OCI-LY1 (cell line): ENCODE measurements around the gene AGMO.

ENCODE experiments used
- H2AFZ ChIP-seq: fragments of 200-600 bp; sonication (generic), shearing (Covaris generic); 2 replicates; pipeline ENCODE4 v1.6.0; 2014; ENCODE audit warnings: antibody characterized with exemption, mild to moderate bottlenecking, low read length
- H3F3A ChIP-seq: fragments of 200-600 bp; sonication (generic), shearing (Covaris generic); 2 replicates; pipeline ENCODE4 v1.6.0; 2014; ENCODE audit warnings: mild to moderate bottlenecking, antibody characterized with exemption, low read length, moderate library complexity; ENCODE audit not compliant: insufficient read depth
- H3K27ac ChIP-seq: fragments of 200-600 bp; sonication (generic); 2 replicates; pipeline ENCODE4 v1.5.1; 2014; ENCODE audit warnings: low read length, mixed run types, mild to moderate bottlenecking, low read depth; ENCODE audit not compliant: poor library complexity, severe bottlenecking
- H3K27me3 ChIP-seq: fragments of 200-600 bp; sonication (generic); 2 replicates; pipeline ENCODE4 v1.6.0; 2014; ENCODE audit warnings: antibody characterized with exemption, mild to moderate bottlenecking, low read length, moderate library complexity; ENCODE audit not compliant: insufficient read depth
- H3K36me3 ChIP-seq: fragments of 200-600 bp; sonication (generic); 2 replicates; pipeline ENCODE4 v1.6.1; 2014; ENCODE audit warnings: mild to moderate bottlenecking, antibody characterized with exemption, low read length, moderate library complexity, mixed read lengths; ENCODE audit not compliant: insufficient read depth
- H3K4me1 ChIP-seq: fragments of 200-600 bp; sonication (generic); 2 replicates; pipeline ENCODE4 v1.5.1; 2014; ENCODE audit warnings: mild to moderate bottlenecking, low read length, moderate library complexity; ENCODE audit not compliant: insufficient read depth, severe bottlenecking
- H3K4me2 ChIP-seq: fragments of 200-600 bp; sonication (generic), shearing (Covaris generic); 2 replicates; pipeline ENCODE4 v1.6.1; 2014; ENCODE audit warnings: low read length
- H3K4me3 ChIP-seq: fragments of 200-600 bp; sonication (generic); 2 replicates; pipeline ENCODE4 v1.5.1; 2014; ENCODE audit warnings: low read length, low read depth, mild to moderate bottlenecking, mixed read lengths; ENCODE audit not compliant: poor library complexity, severe bottlenecking
- H3K79me2 ChIP-seq: fragments of 200-600 bp; shearing (Covaris generic); 2 replicates; pipeline ENCODE4 v1.6.1; 2016; ENCODE audit warnings: mixed run types, low read length, mixed read lengths; ENCODE audit not compliant: insufficient read depth
- H3K9ac ChIP-seq: fragments of 200-600 bp; sonication (generic), shearing (Covaris generic); 2 replicates; pipeline ENCODE4 v1.6.1; 2014; ENCODE audit warnings: mild to moderate bottlenecking, low read length, mixed read lengths
- H3K9me2 ChIP-seq: fragments of 200-600 bp; sonication (generic), shearing (Covaris generic); 2 replicates; pipeline ENCODE4 v1.6.1; 2014; ENCODE audit warnings: low read depth, mild to moderate bottlenecking, low read length, mixed read lengths
- H3K9me3 ChIP-seq: fragments of 200-600 bp; shearing (Covaris generic); 2 replicates; pipeline ENCODE4 v1.6.1; 2014; ENCODE audit warnings: low read length, mixed read lengths
- H4K20me1 ChIP-seq: fragments of 200-600 bp; sonication (generic), shearing (Covaris generic); 2 replicates; pipeline ENCODE4 v1.6.0; 2016; ENCODE audit warnings: mild to moderate bottlenecking, low read length; ENCODE audit not compliant: insufficient read depth
- CTCF ChIP-seq: fragments of 200-600 bp; sonication (generic), shearing (Covaris generic); IDR thresholded peaks from 2 replicates; pipeline ENCODE4 v1.5.1; 2017; ENCODE audit warnings: mild to moderate bottlenecking, antibody characterized with exemption, low read length, moderate library complexity, mixed read lengths
- EZH2 ChIP-seq: fragments of 200-600 bp; sonication (generic), shearing (Covaris generic); IDR thresholded peaks from 2 replicates; pipeline ENCODE4 v1.8.0; 2017; ENCODE audit warnings: borderline replicate concordance, mixed run types, mild to moderate bottlenecking, antibody characterized with exemption, low read length, moderate library complexity, mixed read lengths

Gene AGMO

GRCh38 chr7:15471669-15471950, 90.2 kb downstream of the AGMO start:
- Histone ChIP-seq H3K27me3 (no peaks in the 10 kb centered on the region), H3K4me2 (no peak overlapping the region), H2AFZ (no peak overlapping the region), H3F3A (no peaks in the 10 kb centered on the region), H3K9me2 (no peaks in the 10 kb centered on the region), H4K20me1 (no peaks in the 10 kb centered on the region), H3K4me3 (no peak overlapping the region), H3K4me1 (no peaks in the 10 kb centered on the region), H3K36me3 (no peaks in the 10 kb centered on the region), H3K9me3 (no peaks in the 10 kb centered on the region), H3K27ac (no peak overlapping the region), H3K79me2 (no peaks in the 10 kb centered on the region), H3K9ac (no peak overlapping the region)
- TF ChIP-seq EZH2 = no peak
- no peak for TF ChIP-seq CTCF

- TF ChIP-seq CTCF (no peak), EZH2 (no peak)
Measured at GRCh38 chr7:15470825-15471668, 90.8 kb downstream of the AGMO start.

GRCh38 chr7:15464667-15465121, 97.1 kb downstream of the AGMO start:
- Histone ChIP-seq H3K9ac (no peak overlapping the region), H3K27ac (no peak overlapping the region), H3K4me2 (no peak overlapping the region)

More at GRCh38 chr7:15470825-15471668, 90.8 kb downstream of the AGMO start:
- Histone ChIP-seq H3K9ac (no peak overlapping the region), H3K4me3 (no peak overlapping the region), H2AFZ (no peak overlapping the region), H3K27ac (no peak overlapping the region), H3K9me2 (no peaks in the 10 kb centered on the region), H3K36me3 (no peaks in the 10 kb centered on the region), H3F3A (no peaks in the 10 kb centered on the region), H3K4me1 (no peaks in the 10 kb centered on the region), H3K79me2 (no peaks in the 10 kb centered on the region), H4K20me1 (no peaks in the 10 kb centered on the region), H3K4me2 (no peak overlapping the region), H3K9me3 (no peaks in the 10 kb centered on the region), H3K27me3 (no peaks in the 10 kb centered on the region)

More at GRCh38 chr7:15464667-15465121, 97.1 kb downstream of the AGMO start:
- H3K9me2 ChIP-seq = no peaks in the 10 kb centered on the region
- no peak overlapping the region for H2AFZ ChIP-seq
- no peaks in the 10 kb centered on the region for H3K4me1 ChIP-seq
- no peaks in the 10 kb centered on the region for H3K36me3 ChIP-seq
- H3K27me3 ChIP-seq = no peaks in the 10 kb centered on the region
- H3K9me3 ChIP-seq = no peaks in the 10 kb centered on the region
- no peaks in the 10 kb centered on the region for H3K79me2 ChIP-seq
- no peak for TF ChIP-seq EZH2
- no peak overlapping the region for H3K4me3 ChIP-seq
- no peaks in the 10 kb centered on the region for H3F3A ChIP-seq
- H4K20me1 ChIP-seq = no peaks in the 10 kb centered on the region
